Smooth muscle cell of the brain vasculature (primary cell): Measurements from ENCODE around the gene XPNPEP1.

Source experiments
- DNase-seq: peaks from one replicate; pipeline ENCODE4 v3.0.0-alpha.2; 2012; ENCODE audit warnings: low read depth, low spot score

Gene XPNPEP1

DNA sequence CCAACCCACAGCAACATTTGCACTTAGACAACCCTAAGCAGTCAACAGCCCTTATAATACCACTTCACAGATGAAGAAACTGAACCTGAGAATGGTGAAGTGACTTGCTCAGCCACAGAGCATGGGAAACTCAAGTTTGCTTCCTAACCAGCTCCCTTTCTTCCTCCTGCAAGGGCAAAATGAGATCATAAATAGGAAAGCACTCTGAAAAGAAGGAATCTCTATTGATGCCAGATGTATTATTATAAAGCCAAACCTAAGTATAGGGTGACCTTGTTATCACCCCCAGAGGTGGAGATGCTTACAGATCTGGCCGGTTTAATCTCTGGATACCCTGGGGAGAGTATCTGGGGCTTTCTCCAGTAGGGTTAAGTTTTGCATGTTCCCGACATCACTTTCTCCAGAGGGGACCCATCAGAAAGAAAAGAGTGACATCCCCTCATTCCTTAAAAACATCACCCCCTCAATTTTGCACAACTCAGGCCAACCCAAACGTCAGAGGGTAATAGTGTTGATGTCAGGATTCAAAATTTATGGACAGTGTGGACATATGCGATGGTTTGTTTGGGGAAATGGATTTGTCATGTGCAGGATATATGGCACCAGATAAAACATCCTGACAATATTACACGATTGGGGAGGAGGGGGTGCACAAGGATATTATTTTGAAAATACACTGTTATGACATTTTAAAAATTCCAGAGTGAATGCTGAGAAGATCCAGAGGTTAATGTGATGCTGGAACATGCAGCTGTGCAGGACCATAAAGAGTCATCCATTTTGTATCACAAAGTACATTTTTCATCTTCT is 24.0 kb upstream of the XPNPEP1 start:
- no peak for DNase-seq

DNA sequence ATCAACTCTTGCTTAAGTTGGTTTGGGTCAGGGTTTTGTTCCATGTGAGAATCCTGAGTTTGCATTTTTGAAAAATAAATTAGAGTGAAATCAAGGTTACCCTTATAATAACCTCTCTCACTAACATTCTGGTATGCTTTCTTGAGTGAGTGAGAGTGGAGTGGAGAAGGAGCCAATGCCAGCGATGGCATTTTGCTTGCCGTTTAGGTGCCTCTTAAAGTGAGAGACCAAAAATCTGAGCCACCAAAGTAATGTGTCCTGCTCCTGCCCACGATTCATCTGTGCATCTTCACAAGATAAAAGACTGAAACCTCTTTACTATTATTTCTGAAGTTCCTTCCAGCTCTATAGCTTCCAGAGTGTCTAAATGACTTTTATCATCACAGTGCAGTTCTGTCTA is 23.4 kb upstream of the XPNPEP1 start:
- no peak for DNase-seq

DNA sequence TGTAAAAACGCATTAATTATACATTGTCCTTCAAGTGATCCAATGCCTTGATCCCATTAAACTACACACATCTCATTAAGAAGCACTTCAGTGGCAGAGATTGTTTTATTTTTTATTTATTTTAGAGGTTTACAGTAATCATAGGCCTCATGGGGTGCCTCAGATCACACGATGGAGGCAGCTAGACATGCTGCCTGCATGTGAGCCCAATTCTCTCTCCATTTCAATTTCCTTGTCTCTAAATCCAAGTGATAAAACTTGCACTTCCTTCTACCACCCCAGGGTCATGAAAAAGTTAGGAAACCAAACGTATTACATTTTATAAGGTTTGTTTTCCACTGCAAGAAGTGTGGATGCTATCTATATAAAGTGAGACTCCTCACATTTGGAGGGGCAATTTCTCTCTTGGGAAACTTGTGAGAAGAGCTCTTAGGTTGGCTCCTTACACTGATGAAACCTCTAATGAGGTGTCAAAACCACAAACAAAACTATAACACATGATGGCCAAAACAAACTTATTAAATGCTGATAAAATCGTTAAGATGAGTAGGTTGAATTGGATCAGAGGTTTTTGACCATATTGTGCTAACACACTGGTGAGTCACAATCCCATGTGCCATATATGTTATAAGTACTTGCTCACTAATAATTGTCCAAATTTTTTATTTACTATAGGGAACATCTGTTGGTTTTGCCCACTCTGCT is 22.3 kb upstream of the XPNPEP1 start:
- no peak for DNase-seq

GRCh38 chr10:109944613-109945012 is 21.3 kb upstream of the XPNPEP1 start:
- DNase-seq, result no peak

DNA sequence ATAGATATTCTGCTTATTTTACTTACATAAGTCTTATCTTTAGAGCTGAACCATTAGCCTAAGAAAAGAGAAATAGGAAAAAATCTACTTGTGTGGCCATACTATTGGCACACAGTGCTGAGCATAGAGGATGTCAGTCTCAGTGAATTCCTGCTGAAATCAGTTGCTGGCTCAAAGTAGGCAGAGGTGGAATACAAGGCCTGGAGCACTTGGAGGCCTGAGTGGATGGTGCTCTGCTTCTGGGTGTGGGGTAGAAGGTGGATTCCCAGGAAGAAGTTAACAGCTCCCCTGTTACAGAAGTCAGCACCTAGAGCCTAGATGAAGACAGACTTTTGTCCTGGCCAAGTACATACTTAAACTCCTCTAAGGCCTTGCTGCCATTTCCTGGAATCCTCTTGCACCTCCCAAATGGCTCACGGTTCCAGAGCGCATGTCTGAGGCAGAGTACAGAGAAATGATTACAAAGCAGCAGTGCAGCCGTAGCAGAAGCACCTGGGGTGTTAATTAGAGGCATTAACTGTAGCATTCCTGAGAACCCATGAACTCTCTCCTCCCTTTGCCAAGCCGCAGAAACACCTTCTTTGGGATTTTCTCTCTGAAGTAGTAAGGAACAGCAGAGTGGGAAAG is 18.0 kb upstream of the XPNPEP1 start:
- no peak for DNase-seq

- DNase-seq, result no peak
Measured at GRCh38 chr10:109940553-109940952, 17.2 kb upstream of the XPNPEP1 start.

DNA sequence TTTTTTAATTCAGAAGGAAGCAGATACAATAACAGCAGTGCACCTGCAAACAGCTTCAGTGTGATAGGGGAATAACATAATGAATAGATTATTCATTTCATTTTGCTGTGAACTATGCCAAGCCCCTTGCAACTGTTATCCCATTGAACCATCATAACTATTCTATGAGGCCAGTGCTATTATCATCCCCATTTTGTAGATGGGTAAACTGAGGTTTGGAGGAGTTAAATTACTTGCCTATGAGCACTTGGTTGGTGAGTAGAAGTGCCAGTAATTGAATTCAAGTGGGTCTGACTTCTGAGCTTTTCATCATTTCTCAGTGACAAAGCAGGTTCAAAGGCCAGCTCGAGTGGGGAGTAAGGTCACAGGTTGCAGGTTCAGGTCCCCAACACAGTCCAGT is 16.8 kb upstream of the XPNPEP1 start:
- no peak for DNase-seq

- DNase-seq, result no peak
Measured at GRCh38 chr10:109939315-109939961, 16.1 kb upstream of the XPNPEP1 start.

DNA sequence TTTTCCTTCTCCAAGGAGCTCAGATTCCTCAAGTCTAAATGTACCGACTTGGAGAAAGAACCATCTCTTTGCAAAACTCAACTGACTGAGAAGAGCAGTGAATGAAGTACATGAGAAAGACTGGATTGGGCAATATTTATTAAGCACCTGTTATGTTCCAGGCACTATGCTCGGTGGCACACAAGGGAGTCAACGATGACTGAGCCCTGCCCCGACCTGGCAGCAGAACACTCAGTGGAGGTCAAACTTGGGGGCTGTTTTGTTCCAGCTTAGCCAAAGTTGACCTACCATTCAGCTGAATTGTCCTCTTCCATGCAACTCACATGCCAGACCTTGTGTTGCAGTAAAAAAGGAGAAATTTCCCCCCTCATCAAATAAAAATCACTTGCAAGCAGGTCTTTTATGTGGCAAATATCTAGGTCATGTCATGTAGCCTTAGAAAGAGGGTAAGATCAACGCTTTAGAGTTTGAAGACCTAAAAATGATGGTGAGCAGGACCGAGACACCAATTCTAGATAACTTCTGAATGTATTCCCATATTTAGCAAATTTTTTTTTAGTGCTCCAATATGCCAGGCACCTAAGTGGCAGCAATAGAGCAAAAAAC is 14.3 kb upstream of the XPNPEP1 start:
- DNase-seq, result no peak

DNA sequence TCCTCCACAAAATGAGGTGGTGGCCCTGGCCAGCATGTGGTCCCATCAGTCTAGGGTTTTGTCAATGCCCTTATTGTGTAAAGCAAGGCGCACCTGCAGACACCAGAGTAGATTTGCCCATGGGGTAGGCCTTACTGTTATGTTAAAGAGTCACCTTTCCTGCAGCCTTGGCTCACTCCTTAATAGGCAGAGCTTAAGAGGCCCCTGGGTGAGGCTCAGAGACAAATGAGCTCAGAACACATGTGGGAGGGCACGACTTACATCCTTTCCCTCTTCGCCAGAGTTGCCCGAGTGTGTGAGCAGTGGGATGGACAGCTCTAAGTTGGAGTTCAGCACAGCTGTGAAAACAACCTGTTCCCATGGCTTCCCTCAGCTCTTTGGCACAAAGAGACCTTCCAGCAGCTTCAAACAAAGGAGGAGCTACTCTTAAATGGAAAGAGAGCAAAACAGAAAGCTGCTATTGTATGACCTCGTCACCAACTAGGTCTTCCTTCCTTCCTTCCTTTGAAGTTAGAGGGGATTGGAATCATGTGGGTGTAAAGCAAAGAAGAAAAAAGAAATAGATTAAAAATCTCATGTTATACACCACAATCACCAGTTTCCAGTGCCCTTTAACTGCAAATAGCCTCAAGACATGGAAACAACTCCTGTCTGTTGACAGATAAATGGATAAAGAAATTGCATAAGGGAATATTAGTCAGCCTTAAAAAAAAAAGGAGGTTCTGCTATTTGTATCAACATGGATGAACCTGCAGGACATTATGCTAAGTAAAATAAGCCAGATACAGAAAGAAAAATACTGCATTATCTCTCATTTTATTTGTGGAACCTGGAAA is 11.9 kb upstream of the XPNPEP1 start:
- DNase-seq, result peak; percentile 97

GRCh38 chr10:109933984-109934565 is 10.8 kb upstream of the XPNPEP1 start:
- no peak for DNase-seq

GRCh38 chr10:109932968-109933367 is 9.7 kb upstream of the XPNPEP1 start:
- no peak for DNase-seq

- no peak for DNase-seq
Measured at GRCh38 chr10:109932391-109932790, 9.1 kb upstream of the XPNPEP1 start.

DNA sequence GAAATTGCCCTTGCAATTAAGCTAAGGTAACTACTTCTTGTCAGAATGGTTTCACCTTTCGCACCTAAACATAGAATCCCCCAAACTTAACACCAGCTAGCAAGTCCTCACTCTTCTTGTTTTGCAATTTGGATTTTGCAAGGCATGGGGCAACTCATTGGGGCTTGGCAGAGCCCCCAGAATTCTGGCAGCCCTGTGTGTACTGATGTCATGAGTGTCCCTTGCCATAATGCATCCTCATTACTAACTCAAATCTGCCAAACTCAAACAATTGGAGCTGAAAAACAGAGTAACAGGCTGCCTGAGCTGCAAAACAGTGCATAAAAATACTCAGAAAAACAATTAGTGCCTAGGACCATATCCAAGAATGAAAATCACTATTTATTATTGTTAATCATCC is 7.9 kb upstream of the XPNPEP1 start:
- DNase-seq, result no peak

DNA sequence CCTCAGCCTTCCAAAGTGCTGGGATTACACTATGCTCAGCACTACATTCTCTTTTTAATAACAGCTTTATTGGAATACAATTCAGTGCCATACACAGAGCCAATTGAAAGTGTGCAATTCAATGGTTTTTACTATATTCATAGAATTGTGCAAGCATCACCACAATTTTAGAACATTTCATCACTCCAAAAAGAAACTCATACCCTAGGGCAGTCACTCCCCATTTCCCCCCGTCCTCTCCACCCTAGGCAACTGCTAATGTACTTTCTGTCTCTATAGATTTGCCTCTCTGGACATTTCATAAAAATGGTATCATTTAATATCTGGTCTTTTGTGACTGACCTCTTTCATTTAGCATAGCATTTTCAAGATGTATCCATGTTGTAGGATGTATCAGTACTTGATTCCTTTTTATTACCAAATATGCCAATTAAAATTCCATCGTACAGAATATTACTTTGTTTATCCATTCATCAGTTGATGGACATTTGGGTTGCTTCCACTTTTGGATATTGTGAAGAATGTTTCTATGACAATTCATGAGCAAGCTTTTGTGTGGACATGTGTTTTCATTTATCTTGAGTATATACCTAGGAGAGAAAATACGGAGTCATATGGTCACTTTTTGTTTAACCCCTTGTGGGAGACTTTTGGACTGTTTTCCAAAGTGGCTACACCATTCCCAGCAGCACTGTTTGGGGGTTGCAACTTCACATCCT is 6.3 kb upstream of the XPNPEP1 start:
- DNase-seq, result no peak

GRCh38 chr10:109928475-109928891 is 5.2 kb upstream of the XPNPEP1 start:
- no peak for DNase-seq

DNA sequence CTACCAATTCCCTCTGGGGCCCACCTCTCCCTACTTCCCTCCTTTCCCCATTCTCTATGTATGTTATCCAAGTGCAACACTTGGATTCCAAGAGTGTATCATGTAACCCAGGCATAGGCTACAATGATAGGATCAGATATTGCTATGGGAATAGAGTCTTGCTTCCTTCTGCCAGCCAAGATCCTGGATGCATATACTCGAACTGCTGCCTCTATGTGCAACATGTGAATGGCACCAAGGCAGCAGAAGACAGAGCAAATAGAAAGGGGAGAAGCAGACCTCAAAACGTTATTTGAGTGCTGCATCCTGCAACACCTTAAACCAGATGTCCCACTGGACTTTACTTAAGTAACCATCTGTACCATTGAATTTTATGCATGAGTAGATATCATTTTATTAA is 3.5 kb upstream of the XPNPEP1 start:
- no peak for DNase-seq

DNA sequence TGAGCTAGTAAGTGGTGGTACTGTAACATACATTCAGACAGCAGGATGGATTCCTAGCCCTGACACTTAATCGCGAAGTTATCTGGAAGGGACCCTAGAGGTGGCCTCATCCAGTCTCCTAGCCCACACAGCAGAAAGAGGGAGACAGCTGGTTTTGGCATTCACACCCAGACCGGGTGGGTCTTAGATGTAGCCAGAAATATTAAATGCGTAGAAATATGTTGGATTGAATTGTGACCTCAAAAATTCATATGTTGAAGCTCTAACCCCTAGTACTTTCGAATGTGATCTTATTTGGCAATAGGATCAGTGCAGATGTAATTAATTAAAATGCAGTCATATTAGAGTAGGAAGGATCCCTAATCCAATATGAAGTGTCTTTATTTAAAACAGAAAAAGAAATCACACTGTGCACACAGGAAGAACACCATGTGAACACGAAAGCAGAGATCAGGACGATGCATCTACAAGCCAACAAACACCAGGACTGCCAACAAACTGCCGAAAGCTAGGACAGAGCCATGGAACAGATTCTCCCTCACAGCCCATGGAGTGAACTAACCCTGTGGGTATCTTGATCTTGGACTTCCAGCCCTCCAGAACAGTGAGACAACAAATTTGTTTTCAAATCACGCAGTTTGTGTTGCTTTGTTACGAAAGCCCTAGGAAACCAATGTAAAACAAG is 2.9 kb upstream of the XPNPEP1 start:
- DNase-seq, result no peak

DNA sequence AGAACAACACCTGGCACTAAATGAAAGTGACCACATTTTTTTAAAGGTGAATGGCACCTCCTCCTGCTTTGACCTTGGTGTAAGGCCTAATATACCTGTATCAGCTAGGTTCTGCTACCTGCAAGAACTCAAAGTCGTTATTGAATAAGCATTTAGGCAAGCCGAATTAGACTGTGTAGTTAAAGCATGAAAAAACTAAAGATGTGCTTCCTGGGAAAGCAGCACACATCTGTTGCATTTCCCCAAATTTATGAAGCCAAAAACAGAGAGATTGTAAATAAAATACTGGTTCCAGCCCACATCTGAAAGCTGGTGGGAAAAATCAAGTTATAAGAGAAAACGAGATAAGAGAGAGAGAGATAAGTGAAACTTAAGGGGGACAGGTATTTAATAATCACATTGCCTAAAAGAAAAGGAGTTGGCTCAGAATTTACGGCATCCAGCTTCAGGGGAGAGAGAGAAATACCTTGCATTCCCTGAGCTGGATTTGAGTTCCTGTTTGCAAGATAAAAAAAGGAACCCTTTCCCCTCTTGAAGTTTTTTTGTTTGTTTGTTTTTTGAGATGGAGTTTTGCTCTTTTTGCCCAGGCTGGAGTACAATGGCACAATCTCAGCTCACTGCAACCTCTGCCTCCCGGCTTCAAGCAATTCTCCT is 1.8 kb upstream of the XPNPEP1 start:
- no peak for DNase-seq
